Subcutaneous abdominal adipose tissue (tissue), 5 donors: ENCODE measurements around the gene ADAMTS18.
"Not testable (repeated sequence)": the region's sequence is repeated elsewhere in the genome, so short reads cannot be mapped to it uniquely, and the experiment has no call there.

Source experiments
- H3K27ac ChIP-seq: one replicate; pipeline ENCODE4 v1.7.0; 2013; ENCODE audit warnings: low read depth, mild to moderate bottlenecking, inconsistent platforms, low read length, moderate library complexity
- H3K27me3 ChIP-seq, 5 donors: one replicate each; pipeline ENCODE4 v1.7.0; 2013; ENCODE audit warnings: low read length in 5 of 5, inconsistent platforms in 1 of 5; ENCODE audit not compliant: control insufficient read depth in 5 of 5, insufficient read depth in 4 of 5
- H3K36me3 ChIP-seq, 5 donors: one replicate each; pipeline ENCODE4 v1.7.0; 2013; ENCODE audit warnings: low read length in 5 of 5; ENCODE audit not compliant: control insufficient read depth in 5 of 5, insufficient read depth in 5 of 5
- H3K4me1 ChIP-seq, 5 donors: one replicate each; pipeline ENCODE4 v1.7.0; 2013; ENCODE audit warnings: low read length in 5 of 5, mild to moderate bottlenecking in 3 of 5, moderate library complexity in 1 of 5; ENCODE audit not compliant: control insufficient read depth in 5 of 5, insufficient read depth in 5 of 5
- H3K4me3 ChIP-seq, 5 donors: one replicate each; pipeline ENCODE4 v1.7.0; 2013; ENCODE audit warnings: low read length in 5 of 5, low read depth in 1 of 5
- H3K9ac ChIP-seq, 5 donors: one replicate each; pipeline ENCODE4 v1.7.0; 2013; ENCODE audit warnings: low read length in 5 of 5, mild to moderate bottlenecking in 4 of 5, moderate library complexity in 3 of 5
- H3K9me3 ChIP-seq, 5 donors: one replicate each; pipeline ENCODE4 v1.7.0; 2013; ENCODE audit warnings: low read length in 5 of 5; ENCODE audit not compliant: control insufficient read depth in 5 of 5
- donor health status: healthy.
- donor health status: healthy.
- donor health status: healthy.
- donor health status: healthy.
- donor health status: healthy.

The ADAMTS18 gene

GRCh38 chr16:77299395-77299794 lies 135.4 kb downstream of the ADAMTS18 start:
- H3K4me1 ChIP-seq: peaks cover 0 to 11% (median 0%) of the 10 kb centered on the region in 5 donors
- no peaks in the 10 kb centered on the region for H3K27me3 ChIP-seq
- no peak overlapping the region for H3K27ac ChIP-seq
- no peak overlapping the region for H3K4me3 ChIP-seq
- no peaks in the 10 kb centered on the region for H3K9me3 ChIP-seq
- H3K36me3 ChIP-seq: peaks cover 0 to 7% (median 2%) of the 10 kb centered on the region in 5 donors
- no peak overlapping the region for H3K9ac ChIP-seq

- Histone ChIP-seq H3K9me3 (no peaks in the 10 kb centered on the region), H3K4me3 (no peak overlapping the region), H3K27me3 (no peaks in the 10 kb centered on the region), H3K36me3 (peaks cover 0 to 12% (median 8%) of the 10 kb centered on the region in 5 donors), H3K9ac (no peak overlapping the region), H3K27ac (no peak overlapping the region), H3K4me1 (peaks cover 0 to 11% (median 0%) of the 10 kb centered on the region in 5 donors)
Measured at GRCh38 chr16:77298418-77299360, 136.1 kb downstream of the ADAMTS18 start.

- Histone ChIP-seq H3K9ac (no peak overlapping the region), H3K27me3 (no peaks in the 10 kb centered on the region), H3K9me3 (no peaks in the 10 kb centered on the region), H3K4me3 (no peak overlapping the region), H3K36me3 (peaks cover 0 to 12% (median 8%) of the 10 kb centered on the region in 5 donors), H3K4me1 (peaks cover 0 to 11% (median 0%) of the 10 kb centered on the region in 5 donors), H3K27ac (no peak overlapping the region)
Measured at GRCh38 chr16:77297996-77298395, 136.8 kb downstream of the ADAMTS18 start.

GRCh38 chr16:77295896-77296295 lies 138.9 kb downstream of the ADAMTS18 start:
- no peaks in the 10 kb centered on the region for H3K27me3 ChIP-seq
- H3K27ac ChIP-seq: no peak overlapping the region
- no peaks in the 10 kb centered on the region for H3K9me3 ChIP-seq
- no peak overlapping the region for H3K4me3 ChIP-seq
- peaks cover 0 to 11% (median 0%) of the 10 kb centered on the region in 5 donors for H3K4me1 ChIP-seq
- no peak overlapping the region for H3K9ac ChIP-seq
- peaks cover 0 to 22% (median 8%) of the 10 kb centered on the region in 5 donors for H3K36me3 ChIP-seq

GRCh38 chr16:77290451-77291115 lies 144.3 kb downstream of the ADAMTS18 start:
- H3K27me3 ChIP-seq: no peaks in the 10 kb centered on the region
- no peaks in the 10 kb centered on the region for H3K9me3 ChIP-seq
- H3K36me3 ChIP-seq: peaks cover 0 to 56% (median 10%) of the 10 kb centered on the region in 5 donors
- no peak overlapping the region for H3K4me3 ChIP-seq
- H3K27ac ChIP-seq: no peak overlapping the region
- H3K4me1 ChIP-seq: peaks cover 0 to 3% (median 0%) of the 10 kb centered on the region in 5 donors
- no peak overlapping the region for H3K9ac ChIP-seq

- Histone ChIP-seq H3K9ac (no peak overlapping the region), H3K4me3 (no peak overlapping the region), H3K9me3 (no peaks in the 10 kb centered on the region), H3K36me3 (peaks cover 0 to 51% (median 7%) of the 10 kb centered on the region in 5 donors), H3K27ac (no peak overlapping the region), H3K4me1 (peaks cover 0 to 3% (median 0%) of the 10 kb centered on the region in 5 donors), H3K27me3 (no peaks in the 10 kb centered on the region)
Measured at GRCh38 chr16:77289331-77289809, 145.5 kb downstream of the ADAMTS18 start.

- H3K4me3 ChIP-seq: no peak overlapping the region
- no peak overlapping the region for H3K27ac ChIP-seq
- H3K4me1 ChIP-seq: peaks cover 0 to 3% (median 0%) of the 10 kb centered on the region in 5 donors
- no peaks in the 10 kb centered on the region for H3K27me3 ChIP-seq
- H3K9me3 ChIP-seq: no peaks in the 10 kb centered on the region
- peaks cover 0 to 53% (median 3%) of the 10 kb centered on the region in 5 donors for H3K36me3 ChIP-seq
- no peak overlapping the region for H3K9ac ChIP-seq
Measured at GRCh38 chr16:77288222-77288621, 146.6 kb downstream of the ADAMTS18 start.

- Histone ChIP-seq H3K27me3 (no peaks in the 10 kb centered on the region), H3K4me1 (peaks cover 0 to 3% (median 0%) of the 10 kb centered on the region in 5 donors), H3K27ac (no peak overlapping the region), H3K9me3 (no peaks in the 10 kb centered on the region), H3K4me3 (no peak overlapping the region), H3K9ac (no peak overlapping the region), H3K36me3 (peaks cover 0 to 40% (median 5%) of the 10 kb centered on the region in 5 donors)
Measured at GRCh38 chr16:77285676-77286075, 149.2 kb downstream of the ADAMTS18 start.

- H3K27me3 ChIP-seq: no peaks in the 10 kb centered on the region
- H3K36me3 ChIP-seq: peaks cover 0 to 21% (median 3%) of the 10 kb centered on the region in 5 donors
- no peaks in the 10 kb centered on the region for H3K9me3 ChIP-seq
- H3K27ac ChIP-seq: no peak overlapping the region
- no peak overlapping the region for H3K4me3 ChIP-seq
- no peak overlapping the region for H3K9ac ChIP-seq
- H3K4me1 ChIP-seq: peaks cover 0 to 6% (median 5%) of the 10 kb centered on the region in 5 donors
Measured at GRCh38 chr16:77282345-77282744, 152.5 kb downstream of the ADAMTS18 start.

GRCh38 chr16:77279316-77279715 lies 155.5 kb downstream of the ADAMTS18 start:
- H3K27me3 ChIP-seq, H3K36me3 ChIP-seq, H3K9ac ChIP-seq, H3K27ac ChIP-seq, H3K9me3 ChIP-seq, H3K4me3 ChIP-seq: not testable (repeated sequence)
- H3K4me1 ChIP-seq: peaks cover 0 to 25% (median 16%) of the 10 kb centered on the region in 5 donors
